Activated CD4-positive, CD25-positive, alpha-beta regulatory T cell treated with anti-CD3 and anti-CD28 coated beads, Interleukin-2, amount 50 U/mL, for 24 hours (primary cell): ENCODE measurements around the gene ACTG2.
A peak's percentile ranks its signal among the peaks of the same experiment; 100 is the strongest.
"Not testable (repeated sequence)": the region's sequence is repeated elsewhere in the genome, so short reads cannot be mapped to it uniquely, and the experiment has no call there.

ENCODE experiments used
- ATAC-seq, 2 donors: fragments of 150-1000 bp; cut with Tn5 transposase; one replicate each; pipeline ENCODE4 v1.10.0; 2021; ENCODE audit warnings: mild to moderate bottlenecking in 1 of 2, moderate library complexity in 1 of 2

The ACTG2 gene

GRCh38 chr2:73937899-73938298, 45.1 kb downstream of the ACTG2 start:
- ATAC-seq: no peak

GRCh38 chr2:73938718-73939352, 46.0 kb downstream of the ACTG2 start:
- ATAC-seq: peak; percentile 79 to 80

GRCh38 chr2:73939419-73939818, 46.6 kb downstream of the ACTG2 start:
- ATAC-seq: peak; percentile 22 to 34

- ATAC-seq: not testable (repeated sequence)
Observed at GRCh38 chr2:73940066-73940465, 47.3 kb downstream of the ACTG2 start.

- ATAC-seq: peak; percentile 56 to 61
Observed at GRCh38 chr2:73942664-73943063, 49.9 kb downstream of the ACTG2 start.

- ATAC-seq: peak; percentile 65 to 73
Observed at GRCh38 chr2:73944714-73945113, 51.9 kb downstream of the ACTG2 start.

GRCh38 chr2:73946215-73946614, 53.4 kb downstream of the ACTG2 start:
- ATAC-seq: no peak

GRCh38 chr2:73946666-73947065, 53.9 kb downstream of the ACTG2 start:
- no peak for ATAC-seq

- no peak for ATAC-seq
Observed at GRCh38 chr2:73947412-73948018, 54.7 kb downstream of the ACTG2 start.

- ATAC-seq: no peak
Observed at GRCh38 chr2:73949802-73950201, 57.0 kb downstream of the ACTG2 start.

- ATAC-seq: no peak
Observed at GRCh38 chr2:73952499-73953446, 60.0 kb downstream of the ACTG2 start.

- ATAC-seq: no peak
Observed at GRCh38 chr2:73956218-73956865, 63.5 kb downstream of the ACTG2 start.

- no peak for ATAC-seq
Observed at GRCh38 chr2:73961274-73961673, 68.5 kb downstream of the ACTG2 start.

- no peak for ATAC-seq
Observed at GRCh38 chr2:73961823-73962615, 69.2 kb downstream of the ACTG2 start.

- no peak for ATAC-seq
Observed at GRCh38 chr2:73962798-73963197, 70.0 kb downstream of the ACTG2 start.

- peak; percentile 96 to 99 for ATAC-seq
Observed at GRCh38 chr2:73963385-73964120, 70.7 kb downstream of the ACTG2 start.

- peak; percentile 6 to 12 for ATAC-seq
Observed at GRCh38 chr2:73964223-73964622, 71.4 kb downstream of the ACTG2 start.

GRCh38 chr2:73965053-73965452, 72.2 kb downstream of the ACTG2 start:
- no peak for ATAC-seq

- no peak for ATAC-seq
Observed at GRCh38 chr2:73968357-73968937, 75.6 kb downstream of the ACTG2 start.

GRCh38 chr2:73969356-73969755, 76.5 kb downstream of the ACTG2 start:
- no peak for ATAC-seq
